Liver (tissue), 9 donors: ENCODE measurements around the gene PFN1. TPM values are rescaled to one million over a fixed set of nuclear protein-coding genes. Genes with fewer than 3 reads are reported as not detected.

ENCODE experiments used
- DNase-seq: peaks from one replicate; pipeline ENCODE4 v3.0.0-alpha.2; 2017; ENCODE audit warnings: low spot score
- H3K27ac ChIP-seq, 2 donors: one replicate each; pipeline ENCODE4 v1.7.0; 2013; ENCODE audit warnings: inconsistent platforms in 2 of 2, low read length in 2 of 2, control low read depth in 1 of 2, low read depth in 1 of 2, mild to moderate bottlenecking in 1 of 2
- H3K27me3 ChIP-seq, 4 donors: one replicate each; pipeline versions ENCODE4 v1.6.1 to v1.7.0; 2013; ENCODE audit warnings: low read length in 3 of 4, inconsistent platforms in 1 of 4, mild to moderate bottlenecking in 1 of 4, moderate library complexity in 1 of 4; ENCODE audit not compliant: control insufficient read depth in 4 of 4, insufficient read depth in 4 of 4
- H3K36me3 ChIP-seq, 4 donors: one replicate each; pipeline versions ENCODE4 v1.6.1 to v1.7.0; 2013; ENCODE audit warnings: low read length in 3 of 4, mild to moderate bottlenecking in 3 of 4, low read depth in 1 of 4, moderate library complexity in 1 of 4; ENCODE audit not compliant: control insufficient read depth in 4 of 4, insufficient read depth in 3 of 4
- H3K4me1 ChIP-seq, 4 donors: one replicate each; pipeline versions ENCODE4 v1.6.1 to v1.7.0; 2013; ENCODE audit warnings: low read length in 3 of 4, mild to moderate bottlenecking in 3 of 4, moderate library complexity in 1 of 4; ENCODE audit not compliant: control insufficient read depth in 4 of 4, insufficient read depth in 4 of 4
- H3K4me3 ChIP-seq, 3 donors: one replicate each; pipeline versions ENCODE4 v1.6.1 to v1.7.0; 2013; ENCODE audit warnings: low read length in 3 of 3, control low read depth in 1 of 3, low read depth in 1 of 3, mild to moderate bottlenecking in 1 of 3
- H3K9ac ChIP-seq, 2 donors: one replicate each; pipeline ENCODE4 v1.7.0; 2013; ENCODE audit warnings: low read length in 2 of 2, mild to moderate bottlenecking in 2 of 2, moderate library complexity in 2 of 2, control low read depth in 1 of 2, low read depth in 1 of 2
- H3K9me3 ChIP-seq, 4 donors: one replicate each; pipeline versions ENCODE4 v1.6.1 to v1.7.0; 2013; ENCODE audit warnings: low read length in 3 of 4; ENCODE audit not compliant: control insufficient read depth in 4 of 4
- ATF3 ChIP-seq: IDR thresholded peaks from 2 replicates; pipeline ENCODE4 v1.6.1; 2016; ENCODE audit warnings: antibody characterized with exemption
- CTCF ChIP-seq: fragments of 150-350 bp; IDR thresholded peaks from 2 replicates; pipeline ENCODE4 v1.5.1; 2017; ENCODE audit warnings: improper control_type of control experiment, low read depth, low read length; ENCODE audit not compliant: missing input control
- EGR1 ChIP-seq, 2 donors: IDR thresholded peaks; 2 replicates each; pipeline ENCODE4 v1.6.1; 2016 to 2018; ENCODE audit warnings: antibody characterized with exemption in 2 of 2, low read depth in 2 of 2
- FOXA1 ChIP-seq: IDR thresholded peaks from 2 replicates; pipeline ENCODE4 v1.6.1; 2016; ENCODE audit warnings: antibody characterized with exemption
- FOXA2 ChIP-seq: IDR thresholded peaks from 2 replicates; pipeline ENCODE4 v1.6.1; 2016; ENCODE audit warnings: antibody characterized with exemption
- GABPA ChIP-seq, 2 donors: IDR thresholded peaks in 1 of 2; conservative IDR thresholded peaks in 1 of 2; 2 replicates each; pipeline ENCODE4 v1.6.1; 2016; ENCODE audit warnings: antibody characterized with exemption in 2 of 2, mild to moderate bottlenecking in 1 of 2, moderate library complexity in 1 of 2
- HNF4A ChIP-seq, 2 donors: conservative IDR thresholded peaks; 2 replicates each; pipeline ENCODE4 v1.6.1; 2016; ENCODE audit warnings: antibody characterized with exemption in 2 of 2, mild to moderate bottlenecking in 2 of 2
- HNF4G ChIP-seq: IDR thresholded peaks from 2 replicates; pipeline ENCODE4 v1.6.1; 2016; ENCODE audit warnings: antibody characterized with exemption
- JUND ChIP-seq, 2 donors: IDR thresholded peaks; 2 replicates each; pipeline ENCODE4 v1.6.1; 2016; ENCODE audit warnings: antibody characterized with exemption in 2 of 2
- MAX ChIP-seq: IDR thresholded peaks from 2 replicates; pipeline ENCODE4 v1.6.1; 2016; ENCODE audit warnings: antibody characterized with exemption
- NR2F2 ChIP-seq: IDR thresholded peaks from 2 replicates; pipeline ENCODE4 v1.6.1; 2016; ENCODE audit warnings: antibody characterized with exemption
- RAD21 ChIP-seq, 2 donors: IDR thresholded peaks; 2 replicates each; pipeline ENCODE4 v1.6.1; 2016; ENCODE audit warnings: antibody characterized with exemption in 2 of 2, mild to moderate bottlenecking in 2 of 2
- REST ChIP-seq: IDR thresholded peaks from 2 replicates; pipeline ENCODE4 v1.6.1; 2016; ENCODE audit warnings: antibody characterized with exemption, mild to moderate bottlenecking
- RXRA ChIP-seq, 2 donors: IDR thresholded peaks; 2 replicates each; pipeline ENCODE4 v1.6.1; 2017 to 2018; ENCODE audit warnings: antibody characterized with exemption in 2 of 2, mild to moderate bottlenecking in 1 of 2
- SP1 ChIP-seq: IDR thresholded peaks from 2 replicates; pipeline ENCODE4 v1.6.1; 2018; ENCODE audit warnings: antibody characterized with exemption, mild to moderate bottlenecking
- TAF1 ChIP-seq: conservative IDR thresholded peaks from 2 replicates; pipeline ENCODE4 v1.6.1; 2016; ENCODE audit warnings: antibody characterized with exemption, mild to moderate bottlenecking
- YY1 ChIP-seq: IDR thresholded peaks from 2 replicates; pipeline ENCODE4 v1.6.1; 2016; ENCODE audit warnings: antibody characterized with exemption, mild to moderate bottlenecking
- ZBTB33 ChIP-seq: IDR thresholded peaks from 2 replicates; pipeline ENCODE4 v1.6.1; 2016; ENCODE audit warnings: antibody characterized with exemption
- WGBS: extraction: QIAGEN DNeasy Blood & Tissue Kit; methylation state at CpG from one replicate; pipeline ENCODE4 v1.1.7; 2013; 5-methylcytosine and 5-hydroxymethylcytosine counted together
- polyA plus RNA-seq, 2 donors: library from polyadenylated mRNA; stranded (reverse) in 1 of 2; unstranded in 1 of 2; fragments of 200-250 nt in 1 of 2; fragments of >200 nt in 1 of 2; fragmentation: Nextera tagmentation in 1 of 2; extraction: Ambion mirVana in 1 of 2; gene quantifications; one replicate each; pipeline versions ENCODE4 v1.2.1 to v1.2.3, GENCODE V29; 2013 to 2015
- total RNA-seq, 2 donors: library from RNA; depleted of rRNA; stranded (reverse); fragments of >200 nt; gene quantifications; one replicate each; pipeline ENCODE4 v1.2.3, GENCODE V29; 2014
- donor health status: healthy.
- donor health status: healthy.
- donor health status: healthy.
- donor health status: healthy.
- donor health status: healthy.

Gene PFN1
- total and polyA plus RNA-seq, 4 donors, result 150 to 672 (median 580) TPM

GRCh38 chr17:4987767-4988567 is 39.6 kb upstream of the PFN1 start:
- no peak for DNase-seq
- TF ChIP-seq NR2F2, result peak; percentile 81
- no peak for TF ChIP-seq YY1
- no peak for TF ChIP-seq HNF4G
- WGBS, result 19% methylated on average over 30 of the region's 30 CpGs

GRCh38 chr17:4986951-4987766 is 38.8 kb upstream of the PFN1 start, which contains the start of gene CAMTA2:
TSS of gene CAMTA2 (minus strand) at chr17:4987675. CDS start at chr17:4986222, 1,453 bp downstream.
- H3K9ac ChIP-seq, result peak within 1 kb of the TSS; percentile 62 to 87
- peak within 1 kb of the TSS; percentile 76 to 81 for H3K27ac ChIP-seq
- peak; percentile 87 for DNase-seq
- H3K36me3 ChIP-seq, result peaks cover 2 to 10% (median 6%) of the 10 kb centered on the region in 4 donors
- TF ChIP-seq FOXA1 (no peak), ATF3 (no peak), GABPA (IDR thresholded peaks at IDR 0.05 in 1 of 2, conservative IDR thresholded peaks at IDR 0.05 in 1 of 2) (no peak), NR2F2 (no peak), TAF1 (no peak), HNF4A (conservative IDR thresholded peaks at IDR 0.05) (peak in 1 of 2 donors; percentile 37), RAD21 (IDR thresholded peaks at IDR 0.05) (peak in 1 of 2 donors; percentile 39), CTCF (peak; percentile 38), FOXA2 (no peak), EGR1 (IDR thresholded peaks at IDR 0.05; ENCODE audit: low read depth in 2 of 2) (no peak), HNF4G (no peak), RXRA (IDR thresholded peaks at IDR 0.05) (peak; percentile 55 to 65), MAX (no peak), REST (no peak), SP1 (peak; percentile 36), ZBTB33 (no peak), YY1 (peak; percentile 70), JUND (IDR thresholded peaks at IDR 0.05) (no peak)
- peaks cover 10 to 21% (median 15%) of the 10 kb centered on the region in 4 donors for H3K4me1 ChIP-seq
- H3K9me3 ChIP-seq, result no peaks in the 10 kb centered on the region
- 1% methylated on average over 78 of the region's 78 CpGs for WGBS
- no peaks in the 10 kb centered on the region for H3K27me3 ChIP-seq
- H3K4me3 ChIP-seq, result peak within 1 kb of the TSS; percentile 18 to 84 (median 78)

More at GRCh38 chr17:4987767-4988567, 39.6 kb upstream of the PFN1 start:
- no peaks in the 10 kb centered on the region for H3K9me3 ChIP-seq
- no peaks in the 10 kb centered on the region for H3K27me3 ChIP-seq
- peak overlapping the region; percentile 18 to 84 (median 78) for H3K4me3 ChIP-seq
- peak overlapping the region in 1 of 2 donors; percentile 62 for H3K9ac ChIP-seq
- H3K36me3 ChIP-seq, result peaks cover 0 to 2% (median 2%) of the 10 kb centered on the region in 4 donors
- peaks cover 10 to 21% (median 15%) of the 10 kb centered on the region in 4 donors for H3K4me1 ChIP-seq
- peak overlapping the region; percentile 76 to 81 for H3K27ac ChIP-seq
